Astrocyte (in vitro differentiated cells and primary cell): ENCODE results near the gene MICALL1.

ENCODE experiments used
- CTCF ChIP-seq: IDR thresholded peaks from 2 replicates; pipeline ENCODE4 v1.5.1; 2011; ENCODE audit warnings: low read depth, mild to moderate bottlenecking, inconsistent platforms, low read length, moderate library complexity; ENCODE audit not compliant: insufficient read depth
- EZH2 ChIP-seq: IDR thresholded peaks from 2 replicates; pipeline ENCODE4 v1.6.1; 2012; ENCODE audit warnings: mild to moderate bottlenecking, low read length, inconsistent platforms; ENCODE audit not compliant: insufficient read depth

GRCh38 chr22:37942133-37942532, 36.0 kb downstream of the MICALL1 start:
- TF ChIP-seq CTCF = no peak
- no peak for TF ChIP-seq EZH2
